NCI-H1105 treated with DMSO at 0.1 percent for 48 hours (cell line): ENCODE measurements around the gene CORO2B.

Experiments
- DNase-seq: peaks from one replicate; lab custom pipeline; 2025; lab: John Stamatoyannopoulos, UW

CORO2B gene

GRCh38 chr15:68609629-68610028 is 30.8 kb downstream of the CORO2B start:
- no peak for DNase-seq

- DNase-seq, result no peak
These were observed 32.0 kb downstream of the CORO2B start for GRCh38 chr15:68610825-68611224.

GRCh38 chr15:68612503-68612902 is 33.7 kb downstream of the CORO2B start:
- no peak for DNase-seq

- no peak for DNase-seq
These were observed 34.4 kb downstream of the CORO2B start for GRCh38 chr15:68612979-68613740.

- no peak for DNase-seq
These were observed 35.7 kb downstream of the CORO2B start for GRCh38 chr15:68614286-68615035.

- no peak for DNase-seq
These were observed 36.5 kb downstream of the CORO2B start for GRCh38 chr15:68615301-68615700.

- no peak for DNase-seq
These were observed 37.0 kb downstream of the CORO2B start for GRCh38 chr15:68615811-68616210.

GRCh38 chr15:68616397-68616796 is 37.6 kb downstream of the CORO2B start:
- no peak for DNase-seq

GRCh38 chr15:68617001-68617400 is 38.2 kb downstream of the CORO2B start:
- no peak for DNase-seq

- no peak for DNase-seq
These were observed 39.0 kb downstream of the CORO2B start for GRCh38 chr15:68617777-68618176.

- DNase-seq, result peak; percentile 35
These were observed 39.6 kb downstream of the CORO2B start for GRCh38 chr15:68618394-68618793.

GRCh38 chr15:68618908-68619698 is 40.3 kb downstream of the CORO2B start:
- peak; percentile 65 for DNase-seq

GRCh38 chr15:68620721-68621527 is 42.1 kb downstream of the CORO2B start:
- DNase-seq, result peak; percentile 96

GRCh38 chr15:68621535-68621934 is 42.7 kb downstream of the CORO2B start:
- no peak for DNase-seq

- no peak for DNase-seq
These were observed 44.6 kb downstream of the CORO2B start for GRCh38 chr15:68623301-68623892.

- DNase-seq, result no peak
These were observed 47.1 kb downstream of the CORO2B start for GRCh38 chr15:68625853-68626252.

- no peak for DNase-seq
These were observed 47.5 kb downstream of the CORO2B start for GRCh38 chr15:68626283-68626682.

- DNase-seq, result no peak
These were observed 47.9 kb downstream of the CORO2B start for GRCh38 chr15:68626739-68627138.

- DNase-seq, result no peak
These were observed 48.7 kb downstream of the CORO2B start for GRCh38 chr15:68627476-68627875.

- no peak for DNase-seq
These were observed 49.2 kb downstream of the CORO2B start for GRCh38 chr15:68627995-68628394.

- DNase-seq, result peak; percentile 84
These were observed 50.9 kb downstream of the CORO2B start for GRCh38 chr15:68629519-68630210.
